ENCODE data around the gene NR6A1.

DNA sequence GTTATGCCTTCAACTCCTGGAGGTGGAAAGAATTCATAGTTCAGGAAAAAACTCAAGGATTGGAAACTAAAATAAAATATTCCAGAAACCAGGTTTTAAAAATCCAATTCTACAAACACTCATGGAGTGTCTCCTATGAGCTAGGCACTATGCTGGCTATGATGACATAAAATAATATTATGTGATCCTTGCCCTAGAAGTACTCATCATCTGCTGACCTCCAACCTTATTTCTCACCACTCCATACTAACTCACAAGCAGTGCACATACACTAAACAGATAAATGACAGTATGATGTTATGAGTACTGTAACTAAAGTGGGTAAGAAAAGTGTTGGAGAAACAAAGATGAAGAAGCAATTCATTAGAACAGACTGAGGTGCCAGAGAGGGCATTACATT, 170.7 kb downstream of the NR6A1 start:
- TF ChIP-seq ZNF274 (IDR thresholded peaks at IDR 0.05; ENCODE audit: low read length) (no peak), ZNF274 (tag by site-specific recombination; IDR thresholded peaks at IDR 0.05; ENCODE audit: borderline replicate concordance) (no peak), SP3 (tag by site-specific recombination; IDR thresholded peaks at IDR 0.05) (no peak), ZNF24 (tag by site-specific recombination; IDR thresholded peaks at IDR 0.05) (no peak), ZNF830 (tag by site-specific recombination; IDR thresholded peaks at IDR 0.05; ENCODE audit: low read depth) (no peak), SP2 (tag by site-specific recombination; IDR thresholded peaks at IDR 0.05) (no peak)
- TF ChIP-seq, protein P1, sequence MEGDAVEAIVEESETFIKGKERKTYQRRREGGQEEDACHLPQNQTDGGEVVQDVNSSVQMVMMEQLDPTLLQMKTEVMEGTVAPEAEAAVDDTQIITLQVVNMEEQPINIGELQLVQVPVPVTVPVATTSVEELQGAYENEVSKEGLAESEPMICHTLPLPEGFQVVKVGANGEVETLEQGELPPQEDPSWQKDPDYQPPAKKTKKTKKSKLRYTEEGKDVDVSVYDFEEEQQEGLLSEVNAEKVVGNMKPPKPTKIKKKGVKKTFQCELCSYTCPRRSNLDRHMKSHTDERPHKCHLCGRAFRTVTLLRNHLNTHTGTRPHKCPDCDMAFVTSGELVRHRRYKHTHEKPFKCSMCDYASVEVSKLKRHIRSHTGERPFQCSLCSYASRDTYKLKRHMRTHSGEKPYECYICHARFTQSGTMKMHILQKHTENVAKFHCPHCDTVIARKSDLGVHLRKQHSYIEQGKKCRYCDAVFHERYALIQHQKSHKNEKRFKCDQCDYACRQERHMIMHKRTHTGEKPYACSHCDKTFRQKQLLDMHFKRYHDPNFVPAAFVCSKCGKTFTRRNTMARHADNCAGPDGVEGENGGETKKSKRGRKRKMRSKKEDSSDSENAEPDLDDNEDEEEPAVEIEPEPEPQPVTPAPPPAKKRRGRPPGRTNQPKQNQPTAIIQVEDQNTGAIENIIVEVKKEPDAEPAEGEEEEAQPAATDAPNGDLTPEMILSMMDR (tag by site-specific recombination; IDR thresholded peaks at IDR 0.05): no peak
- TF ChIP-seq, protein P2, sequence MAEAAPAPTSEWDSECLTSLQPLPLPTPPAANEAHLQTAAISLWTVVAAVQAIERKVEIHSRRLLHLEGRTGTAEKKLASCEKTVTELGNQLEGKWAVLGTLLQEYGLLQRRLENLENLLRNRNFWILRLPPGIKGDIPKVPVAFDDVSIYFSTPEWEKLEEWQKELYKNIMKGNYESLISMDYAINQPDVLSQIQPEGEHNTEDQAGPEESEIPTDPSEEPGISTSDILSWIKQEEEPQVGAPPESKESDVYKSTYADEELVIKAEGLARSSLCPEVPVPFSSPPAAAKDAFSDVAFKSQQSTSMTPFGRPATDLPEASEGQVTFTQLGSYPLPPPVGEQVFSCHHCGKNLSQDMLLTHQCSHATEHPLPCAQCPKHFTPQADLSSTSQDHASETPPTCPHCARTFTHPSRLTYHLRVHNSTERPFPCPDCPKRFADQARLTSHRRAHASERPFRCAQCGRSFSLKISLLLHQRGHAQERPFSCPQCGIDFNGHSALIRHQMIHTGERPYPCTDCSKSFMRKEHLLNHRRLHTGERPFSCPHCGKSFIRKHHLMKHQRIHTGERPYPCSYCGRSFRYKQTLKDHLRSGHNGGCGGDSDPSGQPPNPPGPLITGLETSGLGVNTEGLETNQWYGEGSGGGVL (tag by site-specific recombination; IDR thresholded peaks at IDR 0.05): no peak

Measured in HEK293 (cell line).